ENCODE measurements around the gene ECPAS. TPM values are rescaled to one million over a fixed set of nuclear protein-coding genes. Genes with fewer than 3 reads are reported as not detected.

The ECPAS gene
- polyA plus RNA-seq, 1 donor (not counting 4 experiments of a cell fraction or from before 2014, with no cell fraction given), result 53.5 TPM

GRCh38 chr9:111386386-111386785, 97.8 kb downstream of the ECPAS start:
- no peaks in the 10 kb centered on the region for H3K9me3 ChIP-seq (ENCODE audit: control insufficient read depth, low read depth, low read length)
- no peak overlapping the region for H3K4me2 ChIP-seq (ENCODE audit: control insufficient read depth, extremely low read depth, insufficient read depth, low read depth, low read length)
- H3K27ac ChIP-seq (ENCODE audit: control insufficient read depth, insufficient read depth, low read length), result no peak overlapping the region
- H3K4me3 ChIP-seq (ENCODE audit: control insufficient read depth in 2 of 3, extremely low read depth in 1 of 3, insufficient read depth in 2 of 3, low read depth in 1 of 3, low read length in 3 of 3), result no peak overlapping the region
- no peak for FAIRE-seq
- H2AFZ ChIP-seq (ENCODE audit: control insufficient read depth, low read length), result no peak overlapping the region
- no peaks in the 10 kb centered on the region for H3K27me3 ChIP-seq (ENCODE audit: control insufficient read depth, extremely low read depth, insufficient read depth, low read length)
- dilution Hi-C loops (cut with MboI; ENCODE audit: extremely low pct_ligation_motif_present, low sequenced_read_pairs), result no loop called here
- H3K9ac ChIP-seq (ENCODE audit: control insufficient read depth, extremely low read depth, insufficient read depth, low read length), result no peak overlapping the region
- TF ChIP-seq EZH2 (IDR thresholded peaks at IDR 0.05; ENCODE audit: low read length), result no peak
- TF ChIP-seq CTCF (optimal IDR thresholded peaks at IDR 0.05 in 1 of 3, IDR thresholded peaks at IDR 0.05 in 1 of 3, conservative IDR thresholded peaks at IDR 0.05 in 1 of 3; ENCODE audit: extremely low read depth in 1 of 3, insufficient read depth in 2 of 3, low read length in 3 of 3), result no peak
- DNase-seq (ENCODE audit: low read depth, low spot score), result no peak
- no peaks in the 10 kb centered on the region for H3K79me2 ChIP-seq (ENCODE audit: control insufficient read depth, insufficient read depth, low read length)
- peaks cover 9% of the 10 kb centered on the region for H3K4me1 ChIP-seq (ENCODE audit: control insufficient read depth, extremely low read depth, insufficient read depth, low read length)
- H3K9me1 ChIP-seq (ENCODE audit: control insufficient read depth, extremely low read depth, insufficient read depth, low read length), result no peaks in the 10 kb centered on the region
- H3K36me3 ChIP-seq (ENCODE audit: control insufficient read depth in 2 of 2, extremely low read depth in 1 of 2, insufficient read depth in 2 of 2, low read length in 2 of 2), result peaks cover 21 to 28% of the 10 kb centered on the region in 2 experiments
- no peaks in the 10 kb centered on the region for H4K20me1 ChIP-seq (ENCODE audit: control insufficient read depth, extremely low read depth, insufficient read depth, low read length)

GRCh38 chr9:111381006-111381405, 103.2 kb downstream of the ECPAS start:
- no peak for TF ChIP-seq EZH2 (IDR thresholded peaks at IDR 0.05; ENCODE audit: low read length)
- no peak for TF ChIP-seq CTCF (optimal IDR thresholded peaks at IDR 0.05 in 1 of 3, IDR thresholded peaks at IDR 0.05 in 1 of 3, conservative IDR thresholded peaks at IDR 0.05 in 1 of 3; ENCODE audit: extremely low read depth in 1 of 3, insufficient read depth in 2 of 3, low read length in 3 of 3)
- H3K79me2 ChIP-seq (ENCODE audit: control insufficient read depth, insufficient read depth, low read length), result no peaks in the 10 kb centered on the region
- dilution Hi-C loops (cut with MboI; ENCODE audit: extremely low pct_ligation_motif_present, low sequenced_read_pairs), result no loop called here
- peaks cover 25 to 29% of the 10 kb centered on the region in 2 experiments for H3K36me3 ChIP-seq (ENCODE audit: control insufficient read depth in 2 of 2, extremely low read depth in 1 of 2, insufficient read depth in 2 of 2, low read length in 2 of 2)
- DNase-seq (ENCODE audit: low read depth, low spot score) (no peak), FAIRE-seq (no peak)
- H4K20me1 ChIP-seq (ENCODE audit: control insufficient read depth, extremely low read depth, insufficient read depth, low read length), result no peaks in the 10 kb centered on the region
- H3K4me1 ChIP-seq (ENCODE audit: control insufficient read depth, extremely low read depth, insufficient read depth, low read length), result no peaks in the 10 kb centered on the region
- H3K9ac ChIP-seq (ENCODE audit: control insufficient read depth, extremely low read depth, insufficient read depth, low read length), result no peak overlapping the region
- H3K9me1 ChIP-seq (ENCODE audit: control insufficient read depth, extremely low read depth, insufficient read depth, low read length), result no peaks in the 10 kb centered on the region
- no peak overlapping the region for H3K27ac ChIP-seq (ENCODE audit: control insufficient read depth, insufficient read depth, low read length)
- H3K27me3 ChIP-seq (ENCODE audit: control insufficient read depth, extremely low read depth, insufficient read depth, low read length), result no peaks in the 10 kb centered on the region
- no peak overlapping the region for H3K4me3 ChIP-seq (ENCODE audit: control insufficient read depth in 2 of 3, extremely low read depth in 1 of 3, insufficient read depth in 2 of 3, low read depth in 1 of 3, low read length in 3 of 3)
- no peak overlapping the region for H3K4me2 ChIP-seq (ENCODE audit: control insufficient read depth, extremely low read depth, insufficient read depth, low read depth, low read length)
- no peaks in the 10 kb centered on the region for H3K9me3 ChIP-seq (ENCODE audit: control insufficient read depth, low read depth, low read length)
- H2AFZ ChIP-seq (ENCODE audit: control insufficient read depth, low read length), result no peak overlapping the region
